ENCODE data around the gene MPV17L2.
"Not testable (repeated sequence)": the region's sequence is repeated elsewhere in the genome, so short reads cannot be mapped to it uniquely, and the experiment has no call there.

The MPV17L2 gene

GRCh38 chr19:18208098-18208951 lies 15.3 kb downstream of the MPV17L2 start:
- DNase-seq (peak; percentile 67), ATAC-seq (no peak)
- H3K36me3 Mint-ChIP-seq (ENCODE audit: low read depth): no peaks in the 10 kb centered on the region
- no peak overlapping the region for H3K4me3 Mint-ChIP-seq
- no peak overlapping the region for H3K27ac Mint-ChIP-seq
- H3K27me3 Mint-ChIP-seq: peaks cover 15% of the 10 kb centered on the region
- peaks cover 21% of the 10 kb centered on the region for H3K4me1 Mint-ChIP-seq
- no peaks in the 10 kb centered on the region for H3K9me3 Mint-ChIP-seq

GRCh38 chr19:18209912-18210311 lies 16.9 kb downstream of the MPV17L2 start:
- not testable (repeated sequence) for H3K27ac Mint-ChIP-seq; H3K9me3 Mint-ChIP-seq; DNase-seq; H3K36me3 Mint-ChIP-seq (ENCODE audit: low read depth); H3K4me3 Mint-ChIP-seq; ATAC-seq
- peaks cover 11% of the 10 kb centered on the region for H3K4me1 Mint-ChIP-seq
- H3K27me3 Mint-ChIP-seq: peaks cover 18% of the 10 kb centered on the region

GRCh38 chr19:18211683-18212082 lies 18.7 kb downstream of the MPV17L2 start:
- Mint-ChIP-seq H3K4me1 (peaks cover 7% of the 10 kb centered on the region), H3K4me3 (no peak overlapping the region), H3K36me3 (ENCODE audit: low read depth) (no peaks in the 10 kb centered on the region), H3K27me3 (peaks cover 18% of the 10 kb centered on the region), H3K27ac (no peak overlapping the region), H3K9me3 (no peaks in the 10 kb centered on the region)
- DNase-seq (no peak), ATAC-seq (no peak)

GRCh38 chr19:18214779-18215433 lies 21.9 kb downstream of the MPV17L2 start:
- Mint-ChIP-seq H3K27me3 (peaks cover 11% of the 10 kb centered on the region), H3K4me1 (peaks cover 7% of the 10 kb centered on the region), H3K4me3 (no peak overlapping the region), H3K9me3 (no peaks in the 10 kb centered on the region), H3K36me3 (ENCODE audit: low read depth) (no peaks in the 10 kb centered on the region), H3K27ac (no peak overlapping the region)
- ATAC-seq (peak; percentile 56), DNase-seq (no peak)

- ATAC-seq: no peak
- Mint-ChIP-seq H3K4me1 (peaks cover 12% of the 10 kb centered on the region), H3K27ac (no peak overlapping the region), H3K4me3 (no peak overlapping the region), H3K9me3 (no peaks in the 10 kb centered on the region), H3K27me3 (peaks cover 17% of the 10 kb centered on the region), H3K36me3 (ENCODE audit: low read depth) (no peaks in the 10 kb centered on the region)
- DNase-seq: no peak
Observed at GRCh38 chr19:18216789-18217188, 23.8 kb downstream of the MPV17L2 start.

- DNase-seq: no peak
- H3K9me3 Mint-ChIP-seq: no peaks in the 10 kb centered on the region
- no peak for ATAC-seq
- H3K4me1 Mint-ChIP-seq: peaks cover 12% of the 10 kb centered on the region
- no peak overlapping the region for H3K27ac Mint-ChIP-seq
- H3K4me3 Mint-ChIP-seq: no peak overlapping the region
- peaks cover 23% of the 10 kb centered on the region for H3K27me3 Mint-ChIP-seq
- H3K36me3 Mint-ChIP-seq (ENCODE audit: low read depth): no peaks in the 10 kb centered on the region
Observed at GRCh38 chr19:18218159-18218558, 25.1 kb downstream of the MPV17L2 start.

GRCh38 chr19:18218600-18218999 lies 25.6 kb downstream of the MPV17L2 start:
- H3K27me3 Mint-ChIP-seq: peaks cover 25% of the 10 kb centered on the region
- ATAC-seq (no peak), DNase-seq (no peak)
- H3K4me1 Mint-ChIP-seq: peaks cover 12% of the 10 kb centered on the region
- H3K27ac Mint-ChIP-seq: no peak overlapping the region
- H3K4me3 Mint-ChIP-seq: no peak overlapping the region
- no peaks in the 10 kb centered on the region for H3K36me3 Mint-ChIP-seq (ENCODE audit: low read depth)
- no peaks in the 10 kb centered on the region for H3K9me3 Mint-ChIP-seq

- peaks cover 37% of the 10 kb centered on the region for H3K27me3 Mint-ChIP-seq
- no peak overlapping the region for H3K4me3 Mint-ChIP-seq
- DNase-seq (no peak), ATAC-seq (no peak)
- H3K9me3 Mint-ChIP-seq: no peaks in the 10 kb centered on the region
- H3K4me1 Mint-ChIP-seq: peaks cover 20% of the 10 kb centered on the region
- no peaks in the 10 kb centered on the region for H3K36me3 Mint-ChIP-seq (ENCODE audit: low read depth)
- H3K27ac Mint-ChIP-seq: no peak overlapping the region
Observed at GRCh38 chr19:18219911-18220631, 27.1 kb downstream of the MPV17L2 start.

GRCh38 chr19:18220632-18221275 lies 27.7 kb downstream of the MPV17L2 start:
- Mint-ChIP-seq H3K4me3 (no peak overlapping the region), H3K27me3 (peaks cover 44% of the 10 kb centered on the region), H3K9me3 (no peaks in the 10 kb centered on the region), H3K27ac (no peak overlapping the region), H3K4me1 (peaks cover 25% of the 10 kb centered on the region), H3K36me3 (ENCODE audit: low read depth) (no peaks in the 10 kb centered on the region)
- no peak for ATAC-seq
- no peak for DNase-seq

GRCh38 chr19:18221815-18222725 lies 29.1 kb downstream of the MPV17L2 start:
- DNase-seq: no peak

GRCh38 chr19:18223860-18224524 lies 31.0 kb downstream of the MPV17L2 start:
- H3K27ac Mint-ChIP-seq: peak overlapping the region; percentile 74
- H3K27me3 Mint-ChIP-seq: peaks cover 64% of the 10 kb centered on the region
- ATAC-seq (no peak), DNase-seq (no peak)
- peak overlapping the region; percentile 71 for H3K4me3 Mint-ChIP-seq
- no peaks in the 10 kb centered on the region for H3K36me3 Mint-ChIP-seq (ENCODE audit: low read depth)
- H3K4me1 Mint-ChIP-seq: peaks cover 31% of the 10 kb centered on the region
- no peaks in the 10 kb centered on the region for H3K9me3 Mint-ChIP-seq

More at GRCh38 chr19:18221815-18222725, 29.1 kb downstream of the MPV17L2 start:
- peaks cover 53% of the 10 kb centered on the region for H3K27me3 Mint-ChIP-seq
- H3K4me3 Mint-ChIP-seq: no peak overlapping the region
- ATAC-seq: no peak
- H3K27ac Mint-ChIP-seq: no peak overlapping the region
- peaks cover 29% of the 10 kb centered on the region for H3K4me1 Mint-ChIP-seq
- H3K36me3 Mint-ChIP-seq (ENCODE audit: low read depth): no peaks in the 10 kb centered on the region
- H3K9me3 Mint-ChIP-seq: no peaks in the 10 kb centered on the region

- H3K4me3 Mint-ChIP-seq: peak overlapping the region; percentile 71
- no peaks in the 10 kb centered on the region for H3K9me3 Mint-ChIP-seq
- H3K27me3 Mint-ChIP-seq: peaks cover 68% of the 10 kb centered on the region
- peaks cover 30% of the 10 kb centered on the region for H3K4me1 Mint-ChIP-seq
- H3K36me3 Mint-ChIP-seq (ENCODE audit: low read depth): no peaks in the 10 kb centered on the region
- H3K27ac Mint-ChIP-seq: peak overlapping the region; percentile 74
- ATAC-seq: peak; percentile 97
- DNase-seq: peak; percentile 88
Observed at GRCh38 chr19:18224525-18225354, 31.7 kb downstream of the MPV17L2 start.

Measured in activated naive CD8-positive, alpha-beta T cell treated with anti-CD3 and anti-CD28 coated beads, Interleukin-2, amount 50 U/mL, for 24 hours (primary cell).